ENCODE data around the gene SRMS.

Gene SRMS

GRCh38 chr20:63568986-63569949 lies 21.7 kb upstream of the SRMS start:
- TF ChIP-seq EZH2 (IDR thresholded peaks at IDR 0.05) = no peak
- TF ChIP-seq POLR2AphosphoS5 (IDR thresholded peaks at IDR 0.05; ENCODE audit: borderline replicate concordance, low read depth, low read length) = no peak
- TF ChIP-seq FOXP2 (optimal IDR thresholded peaks at IDR 0.05; ENCODE audit: control extremely low read depth, extremely low read length, insufficient read depth) = no peak
- no peak overlapping the region for H3K27ac ChIP-seq
- H3K9ac ChIP-seq (ENCODE audit: insufficient read length) = no peak overlapping the region
- DNase-seq (ENCODE audit: low read depth, low spot score) = no peak
- H3K36me3 ChIP-seq (ENCODE audit: insufficient read depth, low read length) = no peaks in the 10 kb centered on the region
- H3K9me3 ChIP-seq (ENCODE audit: low read depth, low read length) = no peaks in the 10 kb centered on the region
- H3K4me3 ChIP-seq = no peak overlapping the region

GRCh38 chr20:63568170-63568981 lies 20.8 kb upstream of the SRMS start:
- no peak for DNase-seq (ENCODE audit: low read depth, low spot score)
- H3K9me3 ChIP-seq (ENCODE audit: low read depth, low read length) = no peaks in the 10 kb centered on the region
- no peak overlapping the region for H3K4me3 ChIP-seq
- TF ChIP-seq POLR2AphosphoS5 (IDR thresholded peaks at IDR 0.05; ENCODE audit: borderline replicate concordance, low read depth, low read length) (no peak), EZH2 (IDR thresholded peaks at IDR 0.05) (no peak), FOXP2 (optimal IDR thresholded peaks at IDR 0.05; ENCODE audit: control extremely low read depth, extremely low read length, insufficient read depth) (no peak)
- no peak overlapping the region for H3K9ac ChIP-seq (ENCODE audit: insufficient read length)
- no peak overlapping the region for H3K27ac ChIP-seq
- H3K36me3 ChIP-seq (ENCODE audit: insufficient read depth, low read length) = no peaks in the 10 kb centered on the region

GRCh38 chr20:63567386-63568169 lies 20.0 kb upstream of the SRMS start:
- H3K9ac ChIP-seq (ENCODE audit: insufficient read length) = no peak overlapping the region
- no peaks in the 10 kb centered on the region for H3K36me3 ChIP-seq (ENCODE audit: insufficient read depth, low read length)
- no peak for DNase-seq (ENCODE audit: low read depth, low spot score)

GRCh38 chr20:63567136-63567385 lies 19.5 kb upstream of the SRMS start:
- no peaks in the 10 kb centered on the region for H3K9me3 ChIP-seq (ENCODE audit: low read depth, low read length)
- H3K4me3 ChIP-seq = no peak overlapping the region
- no peak overlapping the region for H3K27ac ChIP-seq
- no peak overlapping the region for H3K9ac ChIP-seq (ENCODE audit: insufficient read length)
- no peak for TF ChIP-seq POLR2AphosphoS5 (IDR thresholded peaks at IDR 0.05; ENCODE audit: borderline replicate concordance, low read depth, low read length)
- no peak for TF ChIP-seq EZH2 (IDR thresholded peaks at IDR 0.05)
- TF ChIP-seq FOXP2 (optimal IDR thresholded peaks at IDR 0.05; ENCODE audit: control extremely low read depth, extremely low read length, insufficient read depth) = no peak
- H3K36me3 ChIP-seq (ENCODE audit: insufficient read depth, low read length) = no peaks in the 10 kb centered on the region
- no peak for DNase-seq (ENCODE audit: low read depth, low spot score)

More at GRCh38 chr20:63567386-63568169, 20.0 kb upstream of the SRMS start:
- Histone ChIP-seq H3K4me3 (no peak overlapping the region), H3K27ac (no peak overlapping the region), H3K9me3 (ENCODE audit: low read depth, low read length) (no peaks in the 10 kb centered on the region)
- no peak for TF ChIP-seq POLR2AphosphoS5 (IDR thresholded peaks at IDR 0.05; ENCODE audit: borderline replicate concordance, low read depth, low read length)
- TF ChIP-seq EZH2 (IDR thresholded peaks at IDR 0.05) = no peak
- no peak for TF ChIP-seq FOXP2 (optimal IDR thresholded peaks at IDR 0.05; ENCODE audit: control extremely low read depth, extremely low read length, insufficient read depth)

GRCh38 chr20:63566395-63567135 lies 19.0 kb upstream of the SRMS start:
- no peak for DNase-seq (ENCODE audit: low read depth, low spot score)
- Histone ChIP-seq H3K27ac (no peak overlapping the region), H3K9me3 (ENCODE audit: low read depth, low read length) (no peaks in the 10 kb centered on the region), H3K36me3 (ENCODE audit: insufficient read depth, low read length) (no peaks in the 10 kb centered on the region), H3K4me3 (no peak overlapping the region), H3K9ac (ENCODE audit: insufficient read length) (no peak overlapping the region)
- no peak for TF ChIP-seq POLR2AphosphoS5 (IDR thresholded peaks at IDR 0.05; ENCODE audit: borderline replicate concordance, low read depth, low read length)
- TF ChIP-seq FOXP2 (optimal IDR thresholded peaks at IDR 0.05; ENCODE audit: control extremely low read depth, extremely low read length, insufficient read depth) = no peak
- no peak for TF ChIP-seq EZH2 (IDR thresholded peaks at IDR 0.05)

GRCh38 chr20:63565699-63566335 lies 18.3 kb upstream of the SRMS start:
- Histone ChIP-seq H3K36me3 (ENCODE audit: insufficient read depth, low read length) (no peaks in the 10 kb centered on the region), H3K9me3 (ENCODE audit: low read depth, low read length) (no peaks in the 10 kb centered on the region), H3K4me3 (no peak overlapping the region), H3K27ac (no peak overlapping the region), H3K9ac (ENCODE audit: insufficient read length) (no peak overlapping the region)
- no peak for TF ChIP-seq FOXP2 (optimal IDR thresholded peaks at IDR 0.05; ENCODE audit: control extremely low read depth, extremely low read length, insufficient read depth)
- TF ChIP-seq EZH2 (IDR thresholded peaks at IDR 0.05) = no peak
- TF ChIP-seq POLR2AphosphoS5 (IDR thresholded peaks at IDR 0.05; ENCODE audit: borderline replicate concordance, low read depth, low read length) = no peak
- DNase-seq (ENCODE audit: low read depth, low spot score) = no peak

GRCh38 chr20:63565021-63565698 lies 17.6 kb upstream of the SRMS start:
- no peak for TF ChIP-seq EZH2 (IDR thresholded peaks at IDR 0.05)
- no peak for TF ChIP-seq POLR2AphosphoS5 (IDR thresholded peaks at IDR 0.05; ENCODE audit: borderline replicate concordance, low read depth, low read length)
- no peak for TF ChIP-seq FOXP2 (optimal IDR thresholded peaks at IDR 0.05; ENCODE audit: control extremely low read depth, extremely low read length, insufficient read depth)
- Histone ChIP-seq H3K36me3 (ENCODE audit: insufficient read depth, low read length) (no peaks in the 10 kb centered on the region), H3K9ac (ENCODE audit: insufficient read length) (no peak overlapping the region), H3K4me3 (no peak overlapping the region), H3K9me3 (ENCODE audit: low read depth, low read length) (no peaks in the 10 kb centered on the region), H3K27ac (no peak overlapping the region)
- no peak for DNase-seq (ENCODE audit: low read depth, low spot score)
